RWPE1 (cell line): ENCODE results near the gene ARVCF.

Source experiments
- CTCF ChIA-PET: fragments of 350-600 bp; sonication (Branson Sonifier 250); formaldehyde crosslinking; extraction: SDS; loops from one replicate; lab custom pipeline; 2021; lab: Yijun Ruan, JAX
- POLR2A ChIA-PET: fragments of 400-600 bp; formaldehyde crosslinking; extraction: SDS; loops from one replicate; lab custom pipeline; 2020; ENCODE audit warnings: antibody characterized with exemption; ENCODE audit not compliant: low non-redundant PET; lab: Yijun Ruan, JAX
- DNase-seq: peaks from one replicate; pipeline ENCODE4 v3.0.0; 2012; ENCODE audit warnings: low spot score
- H3K27ac ChIP-seq: fragments of 450-650 bp; 2 replicates; pipeline ENCODE4 v1.5.1; 2017
- TF ChIP-seq, protein P1 (sequence below): fragments of 450-650 bp; conservative IDR thresholded peaks from 2 replicates; pipeline ENCODE4 v1.5.1; 2017; ENCODE audit warnings: low read depth, mild to moderate bottlenecking

ARVCF gene

GRCh38 chr22:19979712-19980493, 36.7 kb downstream of the ARVCF start:
- no peak for DNase-seq
- TF ChIP-seq, protein P1, sequence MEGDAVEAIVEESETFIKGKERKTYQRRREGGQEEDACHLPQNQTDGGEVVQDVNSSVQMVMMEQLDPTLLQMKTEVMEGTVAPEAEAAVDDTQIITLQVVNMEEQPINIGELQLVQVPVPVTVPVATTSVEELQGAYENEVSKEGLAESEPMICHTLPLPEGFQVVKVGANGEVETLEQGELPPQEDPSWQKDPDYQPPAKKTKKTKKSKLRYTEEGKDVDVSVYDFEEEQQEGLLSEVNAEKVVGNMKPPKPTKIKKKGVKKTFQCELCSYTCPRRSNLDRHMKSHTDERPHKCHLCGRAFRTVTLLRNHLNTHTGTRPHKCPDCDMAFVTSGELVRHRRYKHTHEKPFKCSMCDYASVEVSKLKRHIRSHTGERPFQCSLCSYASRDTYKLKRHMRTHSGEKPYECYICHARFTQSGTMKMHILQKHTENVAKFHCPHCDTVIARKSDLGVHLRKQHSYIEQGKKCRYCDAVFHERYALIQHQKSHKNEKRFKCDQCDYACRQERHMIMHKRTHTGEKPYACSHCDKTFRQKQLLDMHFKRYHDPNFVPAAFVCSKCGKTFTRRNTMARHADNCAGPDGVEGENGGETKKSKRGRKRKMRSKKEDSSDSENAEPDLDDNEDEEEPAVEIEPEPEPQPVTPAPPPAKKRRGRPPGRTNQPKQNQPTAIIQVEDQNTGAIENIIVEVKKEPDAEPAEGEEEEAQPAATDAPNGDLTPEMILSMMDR = no peak
- no peak overlapping the region for H3K27ac ChIP-seq
- ChIA-PET CTCF (no interaction called here), POLR2A (no interaction called here)

DNA sequence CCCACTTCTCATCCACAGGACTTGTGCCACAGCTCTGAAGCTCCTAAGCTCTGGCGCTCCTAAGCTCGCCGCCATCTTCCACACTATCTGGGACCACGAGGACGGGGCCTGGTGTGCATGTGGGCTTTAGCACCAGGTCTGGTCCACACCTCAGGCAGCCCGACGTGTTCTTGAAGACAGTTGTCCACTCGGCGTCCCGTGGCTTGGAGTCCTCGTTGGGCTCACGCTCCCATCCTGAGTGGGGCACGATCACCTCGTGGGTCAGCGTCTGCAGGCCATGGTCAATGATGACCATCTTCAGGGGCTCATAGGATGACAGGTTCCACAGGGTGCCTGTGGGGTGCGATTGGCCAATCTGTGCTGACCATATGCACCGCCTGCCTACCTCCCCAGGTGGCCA, 37.9 kb downstream of the ARVCF start:
- CTCF ChIA-PET = no interaction called here
- TF ChIP-seq, protein P1 = no peak
- peak overlapping the region; percentile 34; the same call in 1 of the 2 replicates for H3K27ac ChIP-seq
- POLR2A ChIA-PET = no interaction called here
- no peak for DNase-seq

- no peak for DNase-seq
- ChIA-PET POLR2A (interaction anchor here (0.5 kb wide), 1 partner anchor 19 kb away, joined by 4 read pairs; no protein-coding TSS in a partner anchor), CTCF (no interaction called here)
- TF ChIP-seq, protein P1 = no peak
- peak overlapping the region; percentile 34 for H3K27ac ChIP-seq
Measured at GRCh38 chr22:19977296-19978243, 39.1 kb downstream of the ARVCF start.

DNA sequence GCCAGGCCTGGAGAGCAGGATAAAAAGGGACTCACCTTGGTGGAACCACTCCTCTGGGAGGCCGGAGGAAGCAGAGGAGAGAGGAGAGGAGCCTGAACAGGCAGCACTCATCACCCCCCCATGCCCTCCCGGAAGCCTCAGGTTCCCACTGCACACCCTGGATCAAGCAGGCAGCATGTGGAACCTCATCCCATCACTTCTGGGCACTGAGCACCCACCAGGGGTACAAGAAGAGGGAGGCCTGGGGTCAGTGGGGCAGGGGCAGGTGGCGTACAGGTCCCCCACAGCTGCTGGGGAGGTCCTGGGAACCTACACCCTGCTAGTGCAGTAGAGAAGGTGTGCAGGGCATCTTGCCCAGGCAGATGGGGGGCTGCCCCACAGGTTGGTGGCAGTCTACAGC, 40.0 kb downstream of the ARVCF start:
- CTCF ChIA-PET = no interaction called here
- TF ChIP-seq, protein P1 = no peak
- no peak overlapping the region for H3K27ac ChIP-seq
- DNase-seq = no peak
- POLR2A ChIA-PET = no interaction called here

DNA sequence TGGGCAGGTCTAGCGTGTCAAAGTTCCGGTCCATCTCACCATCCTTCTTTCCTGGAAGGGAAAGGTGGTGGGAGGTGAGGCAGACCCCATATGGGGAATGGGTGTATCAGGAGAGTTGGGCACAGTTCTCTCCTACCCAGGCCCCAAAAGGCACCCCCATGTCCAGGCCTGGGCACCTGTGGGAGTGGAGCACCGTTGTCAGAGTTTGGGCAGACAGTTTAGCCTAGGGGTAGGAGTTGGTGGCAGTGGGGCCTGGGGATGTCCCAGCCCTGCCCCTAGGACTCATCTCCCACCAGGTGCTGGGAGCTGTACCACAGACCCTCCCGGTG, 41.0 kb downstream of the ARVCF start:
- TF ChIP-seq, protein P1 = no peak
- DNase-seq = no peak
- CTCF ChIA-PET = interaction anchor here (0.6 kb wide), 1 partner anchor 367 kb away, joined by 3 read pairs; no protein-coding TSS in a partner anchor
- POLR2A ChIA-PET = no interaction called here
- H3K27ac ChIP-seq = peak overlapping the region; percentile 42; the same call in 1 of the 2 replicates
